ENCODE measurements around the gene SOCS6.

DNA sequence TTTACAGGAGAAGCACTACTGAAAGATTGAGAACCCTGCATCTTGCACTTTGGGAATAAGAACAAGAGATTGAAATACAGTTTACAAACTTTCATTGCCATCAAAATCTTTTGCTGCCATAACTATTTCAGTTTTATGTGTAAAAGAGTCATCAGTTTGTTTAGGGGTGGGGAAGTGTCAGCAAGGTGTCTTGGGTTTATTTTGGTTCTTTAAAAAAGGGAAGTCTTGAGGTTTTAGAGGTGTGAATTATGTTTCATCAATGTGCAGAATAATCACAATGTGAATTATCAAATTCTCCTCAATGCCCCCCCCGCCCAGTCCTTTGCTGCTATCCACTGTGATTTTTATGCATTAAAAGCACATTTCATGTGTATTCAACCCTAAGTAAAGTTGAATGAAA lies 37.4 kb downstream of the SOCS6 start:
- TF ChIP-seq, protein P1, sequence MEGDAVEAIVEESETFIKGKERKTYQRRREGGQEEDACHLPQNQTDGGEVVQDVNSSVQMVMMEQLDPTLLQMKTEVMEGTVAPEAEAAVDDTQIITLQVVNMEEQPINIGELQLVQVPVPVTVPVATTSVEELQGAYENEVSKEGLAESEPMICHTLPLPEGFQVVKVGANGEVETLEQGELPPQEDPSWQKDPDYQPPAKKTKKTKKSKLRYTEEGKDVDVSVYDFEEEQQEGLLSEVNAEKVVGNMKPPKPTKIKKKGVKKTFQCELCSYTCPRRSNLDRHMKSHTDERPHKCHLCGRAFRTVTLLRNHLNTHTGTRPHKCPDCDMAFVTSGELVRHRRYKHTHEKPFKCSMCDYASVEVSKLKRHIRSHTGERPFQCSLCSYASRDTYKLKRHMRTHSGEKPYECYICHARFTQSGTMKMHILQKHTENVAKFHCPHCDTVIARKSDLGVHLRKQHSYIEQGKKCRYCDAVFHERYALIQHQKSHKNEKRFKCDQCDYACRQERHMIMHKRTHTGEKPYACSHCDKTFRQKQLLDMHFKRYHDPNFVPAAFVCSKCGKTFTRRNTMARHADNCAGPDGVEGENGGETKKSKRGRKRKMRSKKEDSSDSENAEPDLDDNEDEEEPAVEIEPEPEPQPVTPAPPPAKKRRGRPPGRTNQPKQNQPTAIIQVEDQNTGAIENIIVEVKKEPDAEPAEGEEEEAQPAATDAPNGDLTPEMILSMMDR (IDR thresholded peaks at IDR 0.05; ENCODE audit: low read length), result no peak
- no peak for TF ChIP-seq EZH2 (optimal IDR thresholded peaks at IDR 0.05; ENCODE audit: low read depth, low read length)
- no peak for TF ChIP-seq EZH2phosphoT487 (IDR thresholded peaks at IDR 0.05; ENCODE audit: low read length)
